Nephron (organoid): ENCODE data around the gene WIPF2.

ENCODE experiments used
- H3K27ac Mint-ChIP-seq, 3 experiments: 2 replicates each; pipeline ENCODE4 v1.8.0; 2020; ENCODE audit warnings: mixed read lengths in 3 of 3, mild to moderate bottlenecking in 2 of 3, moderate library complexity in 1 of 3
- H3K27me3 Mint-ChIP-seq: 2 replicates; pipeline ENCODE4 v1.8.0; 2021; ENCODE audit warnings: low read depth, mild to moderate bottlenecking, moderate library complexity, mixed read lengths
- H3K36me3 Mint-ChIP-seq: 2 replicates; pipeline ENCODE4 v1.8.0; 2020; ENCODE audit warnings: low read depth, mixed read lengths
- H3K4me1 Mint-ChIP-seq: 2 replicates; pipeline ENCODE4 v1.8.0; 2020; ENCODE audit warnings: mixed read lengths
- H3K4me3 Mint-ChIP-seq, 3 experiments: 2 replicates each; pipeline ENCODE4 v1.8.0; 2020; ENCODE audit warnings: mild to moderate bottlenecking in 3 of 3, mixed read lengths in 3 of 3, moderate library complexity in 2 of 3
- H3K9me3 Mint-ChIP-seq: 2 replicates; pipeline ENCODE4 v1.8.0; 2020; ENCODE audit warnings: mixed read lengths
- TF ChIP-seq, protein P1 (sequence below), 3 experiments: fragments of 200-600 bp; sonication (generic); IDR thresholded peaks; one replicate each; pipeline ENCODE4 v1.5.0; 2021; ENCODE audit warnings: antibody characterized with exemption in 3 of 3; ENCODE audit not compliant: unreplicated experiment in 3 of 3

Gene WIPF2, protein sequence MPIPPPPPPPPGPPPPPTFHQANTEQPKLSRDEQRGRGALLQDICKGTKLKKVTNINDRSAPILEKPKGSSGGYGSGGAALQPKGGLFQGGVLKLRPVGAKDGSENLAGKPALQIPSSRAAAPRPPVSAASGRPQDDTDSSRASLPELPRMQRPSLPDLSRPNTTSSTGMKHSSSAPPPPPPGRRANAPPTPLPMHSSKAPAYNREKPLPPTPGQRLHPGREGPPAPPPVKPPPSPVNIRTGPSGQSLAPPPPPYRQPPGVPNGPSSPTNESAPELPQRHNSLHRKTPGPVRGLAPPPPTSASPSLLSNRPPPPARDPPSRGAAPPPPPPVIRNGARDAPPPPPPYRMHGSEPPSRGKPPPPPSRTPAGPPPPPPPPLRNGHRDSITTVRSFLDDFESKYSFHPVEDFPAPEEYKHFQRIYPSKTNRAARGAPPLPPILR

DNA sequence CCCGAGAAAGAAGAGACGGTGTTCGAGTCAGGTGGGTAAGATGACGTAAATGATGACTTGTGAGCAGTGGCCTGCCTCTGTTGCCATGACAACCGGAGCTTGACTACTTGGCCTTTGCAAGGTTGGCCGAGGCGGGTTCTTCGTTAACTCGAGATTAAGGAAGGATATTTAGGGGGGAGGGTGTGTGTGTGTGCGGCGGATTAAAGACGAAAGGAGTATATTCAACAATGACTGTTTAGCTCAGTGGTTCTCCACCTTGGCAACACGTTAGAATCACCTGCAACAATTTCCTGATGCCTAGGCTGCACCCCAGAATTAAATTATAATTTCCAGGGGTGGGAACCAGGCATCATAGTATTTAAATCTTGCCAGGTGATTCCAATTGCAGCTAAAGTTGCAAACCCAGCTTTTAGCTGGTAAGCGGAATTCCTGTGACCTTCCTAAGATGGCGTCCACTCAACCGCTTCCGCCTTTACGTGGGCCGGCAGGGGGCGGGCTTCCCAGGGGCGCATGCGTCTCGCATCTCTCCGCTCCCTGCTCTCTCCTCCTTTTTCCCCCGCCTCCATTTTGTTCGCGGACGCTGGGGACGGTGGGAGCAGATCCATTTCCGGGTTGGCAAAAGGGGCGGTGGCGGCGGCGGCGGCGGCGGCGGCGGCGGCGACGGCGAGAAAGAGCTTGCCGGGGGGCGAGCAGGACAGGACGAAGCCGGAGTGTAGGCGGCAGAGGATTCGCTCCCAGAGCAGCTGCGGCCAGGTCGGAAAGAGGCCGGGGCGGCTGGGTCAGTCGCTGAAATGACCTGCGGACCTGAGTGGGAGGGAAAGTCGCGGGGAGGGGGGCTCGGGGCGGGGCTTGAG lies at the start of gene WIPF2:
Gene WIPF2, plus strand, starts transcription at position 565 of the 854 bp plus-strand sequence. CDS start 37,156 bp downstream, outside the sequence.
- peak within 1 kb of the TSS; percentile 95 to 97 (median 97) for H3K27ac Mint-ChIP-seq
- H3K27me3 Mint-ChIP-seq = no peaks in the 10 kb centered on the region
- no peaks in the 10 kb centered on the region for H3K9me3 Mint-ChIP-seq
- peak within 1 kb of the TSS; percentile 94 to 95 (median 95) for H3K4me3 Mint-ChIP-seq
- H3K36me3 Mint-ChIP-seq = peaks cover 3% of the 10 kb centered on the region
- TF ChIP-seq, protein P1, sequence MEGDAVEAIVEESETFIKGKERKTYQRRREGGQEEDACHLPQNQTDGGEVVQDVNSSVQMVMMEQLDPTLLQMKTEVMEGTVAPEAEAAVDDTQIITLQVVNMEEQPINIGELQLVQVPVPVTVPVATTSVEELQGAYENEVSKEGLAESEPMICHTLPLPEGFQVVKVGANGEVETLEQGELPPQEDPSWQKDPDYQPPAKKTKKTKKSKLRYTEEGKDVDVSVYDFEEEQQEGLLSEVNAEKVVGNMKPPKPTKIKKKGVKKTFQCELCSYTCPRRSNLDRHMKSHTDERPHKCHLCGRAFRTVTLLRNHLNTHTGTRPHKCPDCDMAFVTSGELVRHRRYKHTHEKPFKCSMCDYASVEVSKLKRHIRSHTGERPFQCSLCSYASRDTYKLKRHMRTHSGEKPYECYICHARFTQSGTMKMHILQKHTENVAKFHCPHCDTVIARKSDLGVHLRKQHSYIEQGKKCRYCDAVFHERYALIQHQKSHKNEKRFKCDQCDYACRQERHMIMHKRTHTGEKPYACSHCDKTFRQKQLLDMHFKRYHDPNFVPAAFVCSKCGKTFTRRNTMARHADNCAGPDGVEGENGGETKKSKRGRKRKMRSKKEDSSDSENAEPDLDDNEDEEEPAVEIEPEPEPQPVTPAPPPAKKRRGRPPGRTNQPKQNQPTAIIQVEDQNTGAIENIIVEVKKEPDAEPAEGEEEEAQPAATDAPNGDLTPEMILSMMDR (IDR thresholded peaks at IDR 0.05; ENCODE audit: unreplicated experiment in 3 of 3) = peak; percentile 67 to 76 (median 67)
- H3K4me1 Mint-ChIP-seq = peaks cover 11% of the 10 kb centered on the region

GRCh38 chr17:40170325-40170724 lies 48.8 kb upstream of the WIPF2 start:
- Mint-ChIP-seq H3K9me3 (no peaks in the 10 kb centered on the region), H3K36me3 (peaks cover 82% of the 10 kb centered on the region), H3K27me3 (no peaks in the 10 kb centered on the region), H3K4me3 (no peak overlapping the region), H3K4me1 (peaks cover 4% of the 10 kb centered on the region), H3K27ac (no peak overlapping the region)
- TF ChIP-seq, protein P1 (IDR thresholded peaks at IDR 0.05; ENCODE audit: unreplicated experiment in 3 of 3) = no peak

- Mint-ChIP-seq H3K27ac (no peak overlapping the region), H3K9me3 (no peaks in the 10 kb centered on the region), H3K27me3 (peaks cover 5% of the 10 kb centered on the region), H3K4me3 (no peak overlapping the region), H3K4me1 (peaks cover 5% of the 10 kb centered on the region), H3K36me3 (peaks cover 75% of the 10 kb centered on the region)
- TF ChIP-seq, protein P1 (IDR thresholded peaks at IDR 0.05; ENCODE audit: unreplicated experiment in 3 of 3) = no peak
Observed at GRCh38 chr17:40171750-40172149, 47.4 kb upstream of the WIPF2 start.

DNA sequence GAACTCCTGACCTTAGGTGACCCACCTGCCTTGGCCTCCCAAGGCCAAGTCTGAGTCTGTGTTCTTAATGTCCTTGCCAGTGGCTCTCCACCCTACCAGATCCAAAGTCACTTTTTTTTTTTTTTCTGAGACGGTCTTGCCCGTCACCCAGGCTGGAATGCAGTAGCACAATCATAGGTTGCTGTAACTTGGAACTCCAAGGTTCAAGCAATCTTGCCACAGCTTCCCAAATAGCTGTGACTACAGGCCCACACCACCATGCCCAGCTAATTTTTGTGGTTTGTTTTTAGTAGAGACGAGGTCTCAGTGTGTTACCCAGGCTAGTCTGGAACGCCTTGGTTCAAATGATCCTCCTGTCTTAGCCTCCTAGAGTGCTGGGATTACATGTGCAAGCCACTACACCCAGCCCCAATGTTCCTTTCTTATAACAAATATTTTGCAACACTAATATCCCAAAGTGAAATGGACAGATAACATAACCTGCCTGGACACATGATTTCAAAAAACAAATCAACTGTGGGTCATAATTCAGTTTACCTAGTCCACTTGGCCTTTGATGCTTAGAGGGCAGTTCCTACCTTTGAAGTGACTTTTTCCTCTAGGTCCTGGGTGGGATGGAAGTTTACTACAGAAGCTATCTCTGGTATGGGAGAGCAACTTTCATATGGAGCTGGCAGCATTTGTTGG lies 45.9 kb upstream of the WIPF2 start:
- H3K36me3 Mint-ChIP-seq = peaks cover 70% of the 10 kb centered on the region
- no peaks in the 10 kb centered on the region for H3K9me3 Mint-ChIP-seq
- peaks cover 8% of the 10 kb centered on the region for H3K4me1 Mint-ChIP-seq
- peaks cover 5% of the 10 kb centered on the region for H3K27me3 Mint-ChIP-seq
- H3K27ac Mint-ChIP-seq = no peak overlapping the region
- TF ChIP-seq, protein P1 (IDR thresholded peaks at IDR 0.05; ENCODE audit: unreplicated experiment in 3 of 3) = no peak
- no peak overlapping the region for H3K4me3 Mint-ChIP-seq

- H3K27me3 Mint-ChIP-seq = peaks cover 5% of the 10 kb centered on the region
- H3K4me3 Mint-ChIP-seq = no peak overlapping the region
- TF ChIP-seq, protein P1 (IDR thresholded peaks at IDR 0.05; ENCODE audit: unreplicated experiment in 3 of 3) = no peak
- no peak overlapping the region for H3K27ac Mint-ChIP-seq
- peaks cover 65% of the 10 kb centered on the region for H3K36me3 Mint-ChIP-seq
- H3K4me1 Mint-ChIP-seq = peaks cover 6% of the 10 kb centered on the region
- H3K9me3 Mint-ChIP-seq = no peaks in the 10 kb centered on the region
Observed at GRCh38 chr17:40173778-40174135, 45.3 kb upstream of the WIPF2 start.
